ENCODE results near the gene ESYT3. TPM values are rescaled to one million over a fixed set of nuclear protein-coding genes. Genes with fewer than 3 reads are reported as not detected.
"Not testable (repeated sequence)": the region's sequence is repeated elsewhere in the genome, so short reads cannot be mapped to it uniquely, and the experiment has no call there.

ESYT3 gene
- total RNA-seq, 1 donor, result under 0.01 TPM

- DNase-seq (ENCODE audit: low read depth), result no peak
- no peak overlapping the region for H3K4me3 ChIP-seq (ENCODE audit: low read depth, low read length)
- TF ChIP-seq CTCF (IDR thresholded peaks at IDR 0.05; ENCODE audit: insufficient read depth, low read depth, low read length), result no peak
Observed at GRCh38 chr3:138448631-138449030, 14.2 kb downstream of the ESYT3 start.

- no peak for DNase-seq (ENCODE audit: low read depth)
- no peak for TF ChIP-seq CTCF (IDR thresholded peaks at IDR 0.05; ENCODE audit: insufficient read depth, low read depth, low read length)
Observed at GRCh38 chr3:138449490-138449889, 15.1 kb downstream of the ESYT3 start.

GRCh38 chr3:138450181-138450580, 15.8 kb downstream of the ESYT3 start:
- H3K4me3 ChIP-seq (ENCODE audit: low read depth, low read length), result no peak overlapping the region
- TF ChIP-seq CTCF (IDR thresholded peaks at IDR 0.05; ENCODE audit: insufficient read depth, low read depth, low read length), result no peak
- no peak for DNase-seq (ENCODE audit: low read depth)

More at GRCh38 chr3:138449490-138449889, 15.1 kb downstream of the ESYT3 start:
- H3K4me3 ChIP-seq (ENCODE audit: low read depth, low read length), result no peak overlapping the region

- no peak for DNase-seq (ENCODE audit: low read depth)
- no peak for TF ChIP-seq CTCF (IDR thresholded peaks at IDR 0.05; ENCODE audit: insufficient read depth, low read depth, low read length)
- no peak overlapping the region for H3K4me3 ChIP-seq (ENCODE audit: low read depth, low read length)
Observed at GRCh38 chr3:138450704-138451424, 16.4 kb downstream of the ESYT3 start.

GRCh38 chr3:138451595-138452162, 17.3 kb downstream of the ESYT3 start:
- no peak for DNase-seq (ENCODE audit: low read depth)
- TF ChIP-seq CTCF (IDR thresholded peaks at IDR 0.05; ENCODE audit: insufficient read depth, low read depth, low read length), result no peak
- H3K4me3 ChIP-seq (ENCODE audit: low read depth, low read length), result no peak overlapping the region

GRCh38 chr3:138452436-138452835, 18.0 kb downstream of the ESYT3 start:
- H3K4me3 ChIP-seq (ENCODE audit: low read depth, low read length), result no peak overlapping the region
- no peak for DNase-seq (ENCODE audit: low read depth)
- no peak for TF ChIP-seq CTCF (IDR thresholded peaks at IDR 0.05; ENCODE audit: insufficient read depth, low read depth, low read length)

- DNase-seq (ENCODE audit: low read depth), result not testable (repeated sequence)
Observed at GRCh38 chr3:138453940-138454339, 19.5 kb downstream of the ESYT3 start.

More at GRCh38 chr3:138453940-138454339, 19.5 kb downstream of the ESYT3 start:
- not testable (repeated sequence) for H3K4me3 ChIP-seq (ENCODE audit: low read depth, low read length)

Measured in fibroblast of villous mesenchyme (primary cell).